IMR-90 (cell line): ENCODE data around the gene ARHGAP32. TPM values are rescaled to one million over a fixed set of nuclear protein-coding genes. Genes with fewer than 3 reads are reported as not detected.
"Not testable (repeated sequence)": the region's sequence is repeated elsewhere in the genome, so short reads cannot be mapped to it uniquely, and the experiment has no call there.

ENCODE experiments used
- ATAC-seq: fragments of 200-7000 bp; cut with Tn5 transposase; 2 replicates; pipeline ENCODE4 v1.9.1; 2020; ENCODE audit warnings: low read depth, mild to moderate bottlenecking, moderate library complexity
- BruUV-seq: library from RNA; stranded (reverse); fragments of 400-500 nt; replicated peaks from 2 replicates; lab custom pipeline; 2021; lab: Mats Ljungman, UMichigan
- CTCF ChIA-PET: fragments of 300-600 bp; formaldehyde crosslinking; extraction: SDS; loops from one replicate; lab custom pipeline; 2021; ENCODE audit warnings: antibody characterized with exemption; lab: Yijun Ruan, JAX
- POLR2A ChIA-PET: fragments of 300-600 bp; sonication (Branson Sonifier 250); formaldehyde crosslinking; loops from one replicate; lab custom pipeline; 2022; ENCODE audit warnings: antibody characterized with exemption; ENCODE audit not compliant: unreplicated experiment; lab: Charles Lee
- DNase-seq: peaks from one replicate; pipeline ENCODE4 v3.0.0; 2013
- H2AFZ ChIP-seq: replicated peaks from 2 replicates; pipeline ENCODE3; 2013; ENCODE audit warnings: low read length, mild to moderate bottlenecking; ENCODE audit not compliant: poor library complexity
- H2AK5ac ChIP-seq: 2 replicates; pipeline ENCODE4 v1.6.1; 2013; ENCODE audit warnings: low read depth, low read length, inconsistent platforms
- H2AK9ac ChIP-seq: replicated peaks from 2 replicates; pipeline ENCODE3; 2013; ENCODE audit warnings: mild to moderate bottlenecking, low read depth, low read length, moderate library complexity; ENCODE audit not compliant: poor library complexity
- H2BK120ac ChIP-seq: 2 replicates; pipeline ENCODE4 v1.6.1; 2013; ENCODE audit warnings: low read depth, low read length, inconsistent platforms
- H2BK15ac ChIP-seq: 3 replicates; pipeline ENCODE4 v1.6.1; 2013; ENCODE audit warnings: low read depth, low read length, inconsistent platforms
- H2BK20ac ChIP-seq: 2 replicates; pipeline ENCODE4 v1.6.1; 2013; ENCODE audit warnings: low read depth, mild to moderate bottlenecking, inconsistent platforms, low read length, moderate library complexity
- H2BK5ac ChIP-seq: 2 replicates; pipeline ENCODE4 v1.6.1; 2013; ENCODE audit warnings: mild to moderate bottlenecking, low read depth, low read length, inconsistent platforms; ENCODE audit not compliant: poor library complexity, severe bottlenecking
- H3K14ac ChIP-seq: replicated peaks from 2 replicates; pipeline ENCODE4 v1.6.1; 2013; ENCODE audit warnings: low read depth, low read length, inconsistent platforms
- H3K18ac ChIP-seq: 2 replicates; pipeline ENCODE4 v1.6.1; 2013; ENCODE audit warnings: low read depth, low read length, control low read depth
- H3K23ac ChIP-seq: 2 replicates; pipeline ENCODE4 v1.6.1; 2013; ENCODE audit warnings: low read depth, low read length, inconsistent platforms
- H3K27ac ChIP-seq: 2 replicates; pipeline ENCODE4 v1.5.1; 2013; ENCODE audit warnings: mild to moderate bottlenecking, control low read depth, low read length; ENCODE audit not compliant: insufficient read depth
- H3K27me3 ChIP-seq: 2 replicates; pipeline ENCODE4 v1.6.1; 2013; ENCODE audit warnings: low read length; ENCODE audit not compliant: control insufficient read depth, insufficient read depth
- H3K36me3 ChIP-seq: 2 replicates; pipeline ENCODE4 v1.6.1; 2013; ENCODE audit warnings: low read length, mixed read lengths; ENCODE audit not compliant: control insufficient read depth, insufficient read depth
- H3K4ac ChIP-seq: 2 replicates; pipeline ENCODE4 v1.6.1; 2013; ENCODE audit warnings: low read depth, low read length, inconsistent platforms
- H3K4me1 ChIP-seq: 2 replicates; pipeline ENCODE4 v1.6.1; 2013; ENCODE audit warnings: low read length, mixed read lengths; ENCODE audit not compliant: control insufficient read depth, insufficient read depth
- H3K4me2 ChIP-seq: 2 replicates; pipeline ENCODE4 v1.6.1; 2013; ENCODE audit warnings: low read depth, mild to moderate bottlenecking, control low read depth, low read length, moderate library complexity
- H3K4me3 ChIP-seq: 2 replicates; pipeline ENCODE4 v1.5.1; 2013; ENCODE audit warnings: low read depth, mild to moderate bottlenecking, control low read depth, low read length, moderate library complexity; ENCODE audit not compliant: insufficient read depth
- H3K56ac ChIP-seq: 2 replicates; pipeline ENCODE4 v1.6.1; 2013; ENCODE audit warnings: low read length, inconsistent platforms; ENCODE audit not compliant: insufficient read depth; ENCODE audit errors: extremely low read depth
- H3K79me1 ChIP-seq, 2 experiments: 2 replicates each; pipeline ENCODE4 v1.6.1; 2013; ENCODE audit warnings: low read length in 2 of 2, inconsistent platforms in 1 of 2, low read depth in 1 of 2
- H3K9ac ChIP-seq: 2 replicates; pipeline ENCODE4 v1.6.1; 2013; ENCODE audit warnings: low read depth, low read length, control low read depth
- H3K9me1 ChIP-seq: 2 replicates; pipeline ENCODE4 v1.6.1; 2013; ENCODE audit warnings: low read length, inconsistent platforms; ENCODE audit not compliant: insufficient read depth
- H3K9me3 ChIP-seq: 2 replicates; pipeline ENCODE4 v1.6.1; 2013; ENCODE audit warnings: low read length; ENCODE audit not compliant: control insufficient read depth, insufficient read depth
- H4K20me1 ChIP-seq: 2 replicates; pipeline ENCODE4 v1.6.1; 2013; ENCODE audit warnings: low read length, inconsistent platforms; ENCODE audit not compliant: insufficient read depth
- H4K5ac ChIP-seq: 2 replicates; pipeline ENCODE4 v1.6.1; 2013; ENCODE audit warnings: mild to moderate bottlenecking, low read depth, low read length, control low read depth
- H4K8ac ChIP-seq, 2 experiments: 2 replicates each; pipeline ENCODE4 v1.6.1; 2013; ENCODE audit warnings: low read depth in 2 of 2, low read length in 2 of 2, control low read depth in 1 of 2, inconsistent platforms in 1 of 2
- H4K91ac ChIP-seq: 2 replicates; pipeline ENCODE4 v1.6.1; 2013; ENCODE audit warnings: low read depth, low read length, inconsistent platforms; ENCODE audit not compliant: insufficient read depth
- WGBS, 2 experiments: methylation state at CpG; one replicate each; pipeline versions ENCODE4 v1.1.5 to v1.1.7; 2013; ENCODE audit warnings: missing lambda C conversion rate in 2 of 2; ENCODE audit not compliant: insufficient read length in 1 of 2; ENCODE audit errors: extremely low coverage in 2 of 2; 5-methylcytosine and 5-hydroxymethylcytosine counted together
- dilution Hi-C: fragments of 300-500 bp; cut with HindIII; formaldehyde crosslinking; loops from one replicate; pipeline ENCODE4 v1.14.3; 2018; ENCODE audit warnings: low sequenced_read_pairs; ENCODE audit not compliant: unreplicated experiment
- in situ Hi-C: fragments of 300-500 bp; cut with MboI; formaldehyde crosslinking; loops from 3 replicates; pipeline ENCODE4 v1.14.3; 2019; ENCODE audit warnings: low sequenced_read_pairs, inconsistent platforms, mixed read lengths
- intact Hi-C: fragments of 100-400 bp; cut with micrococcal nuclease; formaldehyde crosslinking; loops from 2 replicates; pipeline ENCODE4 v1.10.0; 2022
- polyA plus RNA-seq, 3 experiments: library from polyadenylated mRNA; depleted of rRNA; stranded (reverse); fragments of >200 nt; gene quantifications; 2 replicates each; pipeline ENCODE4 v1.2.3, GENCODE V29; 2012; ENCODE audit warnings: low replicate concordance in 1 of 3
- total RNA-seq: library from RNA; depleted of rRNA; stranded (reverse); fragments of >200 nt; gene quantifications from 2 replicates; pipeline ENCODE4 v1.2.3, GENCODE V29; 2012

ARHGAP32 gene
- total and polyA plus RNA-seq, 2 of the 4 experiments (the other 2 are of a cell fraction): 4.1 to 8.4 TPM

GRCh38 chr11:128999165-128999564 is 193.0 kb downstream of the ARHGAP32 start:
- DNase-seq, POLR2A ChIA-PET, in situ Hi-C loops, H3K14ac ChIP-seq, H3K27me3 ChIP-seq, dilution Hi-C loops, H2BK15ac ChIP-seq, H3K23ac ChIP-seq, H3K9me3 ChIP-seq, H3K4ac ChIP-seq, intact Hi-C loops, H3K4me2 ChIP-seq, H4K8ac ChIP-seq, H2AK5ac ChIP-seq, H2AK9ac ChIP-seq, H3K9me1 ChIP-seq, BruUV-seq, H3K27ac ChIP-seq, H2BK5ac ChIP-seq, H3K4me1 ChIP-seq, H3K4me3 ChIP-seq, H2AFZ ChIP-seq, H3K56ac ChIP-seq, CTCF ChIA-PET, H4K5ac ChIP-seq, H2BK20ac ChIP-seq, H3K9ac ChIP-seq, H3K18ac ChIP-seq, H4K91ac ChIP-seq, H3K36me3 ChIP-seq, H4K20me1 ChIP-seq, ATAC-seq, H3K79me1 ChIP-seq, H2BK120ac ChIP-seq: not testable (repeated sequence)
- WGBS, 2 experiments: 90% methylated on average over 4 of the region's 8 CpGs; no CpG with 5 or more reads in 1 of the 2 experiments
